ENCODE data around the gene ZNF17.
"Not testable (repeated sequence)": the region's sequence is repeated elsewhere in the genome, so short reads cannot be mapped to it uniquely, and the experiment has no call there.

The ZNF17 gene

DNA sequence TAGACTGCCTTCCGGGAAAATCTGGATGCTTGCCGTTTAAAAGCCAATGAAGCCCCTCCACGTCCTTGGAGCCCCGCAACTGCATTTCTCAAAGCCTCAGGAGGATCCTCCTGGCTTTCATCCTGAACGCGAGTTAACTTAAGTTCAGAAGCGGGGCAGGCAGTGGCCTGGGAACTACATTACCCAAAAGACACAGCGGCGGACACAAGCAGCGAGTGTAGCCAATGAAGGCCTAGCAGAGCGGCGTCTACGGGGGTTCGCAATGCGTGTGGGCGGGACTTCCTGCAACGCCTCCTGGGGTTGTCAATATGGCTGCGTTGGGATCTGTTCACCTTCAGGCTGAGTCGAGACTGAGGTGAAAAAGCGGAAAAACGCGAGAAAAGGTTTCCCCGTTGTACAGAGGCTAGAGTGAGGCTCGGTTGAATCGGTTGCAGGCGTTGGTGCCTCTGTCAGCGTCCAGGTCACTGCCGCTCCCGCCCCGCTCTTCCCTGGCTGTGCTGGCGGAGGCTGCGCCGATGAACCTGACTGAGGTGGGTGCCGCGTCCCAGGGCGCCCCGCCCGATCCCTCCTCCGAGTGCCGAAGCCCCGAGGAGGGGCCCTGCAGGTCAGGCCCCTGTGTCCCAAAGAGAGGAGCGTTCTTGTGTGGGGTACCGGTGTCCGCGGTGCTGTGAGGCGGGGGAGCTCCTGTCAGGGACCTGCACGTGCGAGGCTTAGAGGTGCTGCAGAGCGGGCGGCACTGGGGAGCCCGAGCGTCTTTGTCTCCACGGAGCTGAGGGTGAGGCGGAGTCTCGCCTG lies at the start of gene ZNF17:
TSS of gene ZNF17 (plus strand) at position 285 of the 795 bp plus-strand sequence. CDS start 2,455 bp downstream, outside the sequence.
- FAIRE-seq, result peak; percentile 92

GRCh38 chr19:57362419-57362818 lies 48.5 kb upstream of the ZNF17 start:
- FAIRE-seq, result no peak

GRCh38 chr19:57362997-57363687 lies 47.8 kb upstream of the ZNF17 start, which contains the start of the genes TRAPPC2B and ZNF547:
TRAPPC2B (plus strand) TSS chr19:57363551; CDS start chr19:57364834, 1,283 bp downstream.
ZNF547 (plus strand) TSS chr19:57363551; CDS start chr19:57368556, 5,005 bp downstream.
- FAIRE-seq, result peak; percentile 100

DNA sequence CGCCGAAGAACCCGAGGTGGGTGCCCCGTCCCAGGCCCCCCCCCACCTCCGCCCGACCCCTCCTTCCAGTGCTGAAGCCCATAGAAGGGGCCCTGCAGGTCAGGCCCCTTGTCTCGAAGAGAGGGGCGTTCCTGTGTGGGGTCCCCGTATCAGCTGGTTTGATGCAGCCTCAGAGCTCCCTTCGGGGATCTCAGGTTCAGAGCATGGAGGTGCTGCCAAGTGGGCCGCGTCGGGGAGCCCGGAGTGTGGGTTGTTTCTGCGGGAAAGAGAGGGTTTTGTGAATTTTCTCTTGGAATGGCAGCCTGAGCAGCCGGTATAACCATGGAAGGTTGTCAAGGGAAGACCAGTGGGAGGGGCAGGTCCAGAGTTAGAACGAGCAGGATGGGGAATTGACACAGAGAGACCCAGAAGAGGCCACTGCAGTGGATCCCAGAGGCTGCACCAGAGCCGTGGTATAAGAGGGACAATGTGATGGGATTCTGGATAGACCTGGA lies 47.2 kb upstream of the ZNF17 start:
- no peak for FAIRE-seq

DNA sequence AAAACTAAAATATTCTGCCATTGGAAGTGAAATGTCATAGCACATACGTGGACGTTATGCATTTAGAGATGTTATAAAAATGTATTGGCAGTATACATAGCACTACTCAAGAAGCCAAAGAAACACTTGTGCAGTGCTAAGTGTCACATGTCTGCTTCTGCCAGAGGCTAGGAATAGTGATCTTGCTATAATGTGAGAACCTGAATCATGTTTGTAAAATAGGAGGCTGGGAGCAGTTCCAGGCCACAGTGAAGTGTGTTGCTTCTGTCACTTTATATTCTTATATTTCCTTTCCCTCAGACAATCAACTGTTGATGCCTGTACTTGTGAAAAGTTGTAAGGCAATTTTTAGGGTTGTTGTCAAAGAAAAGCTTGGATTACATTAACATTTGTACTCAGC lies 44.2 kb upstream of the ZNF17 start:
- FAIRE-seq, result no peak

DNA sequence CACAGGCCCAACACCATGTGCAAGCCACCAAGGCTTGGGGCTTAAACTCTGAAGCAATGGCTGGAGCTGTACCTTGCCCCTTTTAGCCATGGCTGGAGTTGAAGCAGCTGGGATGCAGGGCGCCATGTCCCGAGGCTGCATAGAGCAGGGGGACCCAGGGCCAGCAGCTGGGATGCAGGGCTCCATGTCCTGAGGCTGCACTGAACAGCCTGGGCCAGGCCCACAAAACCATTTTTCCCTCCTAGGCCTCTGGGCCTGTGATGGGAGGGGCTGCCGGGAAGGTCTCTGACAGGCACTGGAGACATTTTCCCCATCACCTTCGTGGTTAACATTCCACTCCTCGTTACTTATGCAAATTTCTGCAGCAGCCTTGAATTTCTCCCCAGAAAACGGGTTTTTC lies 36.8 kb upstream of the ZNF17 start:
- no peak for FAIRE-seq

DNA sequence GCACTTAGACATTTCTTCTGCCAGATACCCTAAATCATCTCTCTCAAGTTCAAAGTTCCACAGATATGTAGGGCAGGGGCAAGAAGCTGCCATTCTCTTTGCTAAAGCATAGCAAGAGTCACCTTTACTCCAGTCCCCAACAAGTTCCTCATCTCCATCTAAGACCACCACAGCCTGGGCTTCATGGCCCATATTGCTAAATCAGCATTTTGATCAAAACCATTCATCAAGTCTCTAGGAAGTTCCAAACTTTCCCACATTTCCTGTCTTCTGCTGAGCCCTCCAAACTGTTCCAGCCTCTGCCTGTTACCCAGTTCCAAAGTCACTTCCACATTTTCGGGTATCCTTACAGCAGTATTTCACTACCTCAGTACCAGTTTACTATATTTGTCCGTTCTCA lies 36.3 kb upstream of the ZNF17 start:
- FAIRE-seq, result not testable (repeated sequence)

GRCh38 chr19:57376151-57376550 lies 34.8 kb upstream of the ZNF17 start:
- FAIRE-seq, result no peak

GRCh38 chr19:57377498-57378146 lies 33.3 kb upstream of the ZNF17 start:
- FAIRE-seq, result no peak

GRCh38 chr19:57380923-57381322 lies 30.0 kb upstream of the ZNF17 start:
- no peak for FAIRE-seq

DNA sequence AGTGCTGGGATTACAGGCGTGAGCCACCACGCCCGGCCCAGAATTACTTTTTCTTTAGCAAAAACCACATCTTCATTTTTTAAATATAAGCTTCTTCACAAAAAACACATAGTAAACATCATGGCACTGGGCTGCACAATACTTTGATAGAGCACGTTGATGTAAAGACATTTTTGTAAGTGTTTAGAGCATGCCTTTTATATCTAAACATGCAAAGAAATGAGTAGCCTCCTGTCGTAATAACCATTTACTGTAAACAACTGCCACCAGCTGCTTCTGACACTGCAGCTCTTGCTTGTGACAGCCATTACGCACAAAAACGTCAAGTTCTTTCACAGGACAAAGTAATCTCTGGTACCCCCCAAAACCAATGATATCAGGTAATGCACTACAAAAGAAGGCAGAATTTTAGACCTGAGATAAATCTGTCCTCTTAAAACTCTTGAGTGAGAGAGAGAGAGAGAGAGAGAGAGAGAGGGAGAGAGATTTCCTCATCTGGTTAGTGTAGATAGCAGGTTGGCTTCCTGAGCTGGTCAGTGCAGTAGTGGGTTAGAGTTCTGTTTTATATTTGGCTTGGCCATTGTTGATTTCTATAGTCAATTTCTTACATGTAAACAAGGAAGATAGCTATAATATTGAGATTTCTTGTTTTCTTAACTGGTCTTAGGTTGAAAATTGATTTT lies 28.0 kb upstream of the ZNF17 start:
- no peak for FAIRE-seq

GRCh38 chr19:57389194-57389729 lies 21.7 kb upstream of the ZNF17 start:
- no peak for FAIRE-seq

DNA sequence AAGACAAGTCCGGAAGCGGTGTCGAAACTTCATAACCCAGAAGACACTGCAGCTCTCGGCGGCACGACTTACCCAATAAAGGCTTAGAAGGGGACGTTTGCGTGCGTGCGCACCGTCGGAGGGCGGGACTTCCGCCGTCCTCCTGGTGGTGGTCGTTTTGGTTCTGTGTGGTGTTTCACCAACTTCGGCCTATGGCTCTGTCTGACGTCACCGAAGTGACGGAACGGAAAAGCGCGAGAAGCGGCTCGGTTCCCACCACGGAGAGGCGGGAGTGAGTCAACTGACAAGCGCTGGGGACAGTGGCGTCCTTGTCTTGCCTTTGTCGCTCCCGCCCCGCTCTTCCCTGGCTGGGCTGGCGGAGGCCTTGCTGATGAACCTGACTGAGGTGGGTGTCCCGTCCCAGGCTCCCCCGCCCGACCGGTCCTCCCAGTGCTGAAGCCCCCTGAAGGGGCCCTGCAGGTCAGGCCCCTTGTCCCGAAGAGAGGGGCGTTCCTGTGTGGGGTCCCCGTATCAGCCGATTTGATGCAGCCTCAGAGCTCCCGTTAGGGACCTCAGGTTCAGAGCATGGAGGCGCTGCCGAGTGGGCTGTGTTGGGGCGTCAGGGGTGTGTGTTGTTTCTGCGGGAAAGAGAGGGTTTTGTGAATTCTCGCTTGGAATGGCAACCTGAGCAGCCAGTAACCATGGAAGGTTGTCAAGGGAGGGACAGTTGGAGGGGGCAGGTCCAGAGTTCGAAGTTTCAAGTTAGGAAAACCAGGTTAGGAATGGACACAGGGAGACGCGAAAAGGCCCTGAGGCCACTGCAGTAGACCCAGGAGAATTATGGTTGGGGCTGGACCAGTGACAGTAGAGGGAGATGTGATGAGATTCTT lies 21.0 kb upstream of the ZNF17 start, which contains the start of gene ZNF548:
TSS of gene ZNF548 (plus strand) at position 125 of the 869 bp plus-strand sequence. CDS start at position 371, 246 bp downstream.
- peak; percentile 97 for FAIRE-seq

- no peak for FAIRE-seq
Measured at GRCh38 chr19:57395710-57396109, 15.3 kb upstream of the ZNF17 start.

DNA sequence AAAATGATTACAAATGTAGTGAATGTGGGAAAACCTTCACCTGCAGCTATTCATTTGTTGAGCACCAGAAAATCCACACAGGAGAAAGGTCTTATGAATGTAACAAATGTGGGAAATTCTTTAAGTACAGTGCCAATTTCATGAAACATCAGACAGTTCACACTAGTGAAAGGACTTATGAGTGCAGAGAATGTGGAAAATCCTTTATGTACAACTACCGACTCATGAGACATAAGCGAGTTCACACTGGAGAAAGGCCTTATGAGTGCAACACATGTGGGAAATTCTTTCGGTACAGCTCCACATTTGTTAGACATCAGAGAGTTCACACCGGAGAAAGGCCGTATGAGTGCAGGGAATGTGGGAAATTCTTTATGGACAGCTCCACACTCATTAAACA lies 12.1 kb upstream of the ZNF17 start:
- FAIRE-seq, result no peak

- FAIRE-seq, result no peak
Measured at GRCh38 chr19:57403737-57404563, 7.0 kb upstream of the ZNF17 start.

- FAIRE-seq, result no peak
Measured at GRCh38 chr19:57406516-57407123, 4.3 kb upstream of the ZNF17 start.

GRCh38 chr19:57419439-57419838 lies 8.5 kb downstream of the ZNF17 start:
- FAIRE-seq, result no peak

GRCh38 chr19:57421037-57421436 lies 10.1 kb downstream of the ZNF17 start:
- FAIRE-seq, result no peak

All from endometrium (tissue), 2 donors.